Hematopoietic multipotent progenitor cell treated with erythropoietin and hydrocortisone succinate and interleukin-3 and kit ligand, for 4 days (in vitro differentiated cells): ENCODE data around the gene PI4K2A.
A peak's percentile ranks its signal among the peaks of the same experiment; 100 is the strongest.
"Not testable (repeated sequence)": the region's sequence is repeated elsewhere in the genome, so short reads cannot be mapped to it uniquely, and the experiment has no call there.

Experiments used
- DNase-seq: peaks from one replicate; pipeline ENCODE4 v3.0.0-alpha.2; 2015

Gene PI4K2A

DNA sequence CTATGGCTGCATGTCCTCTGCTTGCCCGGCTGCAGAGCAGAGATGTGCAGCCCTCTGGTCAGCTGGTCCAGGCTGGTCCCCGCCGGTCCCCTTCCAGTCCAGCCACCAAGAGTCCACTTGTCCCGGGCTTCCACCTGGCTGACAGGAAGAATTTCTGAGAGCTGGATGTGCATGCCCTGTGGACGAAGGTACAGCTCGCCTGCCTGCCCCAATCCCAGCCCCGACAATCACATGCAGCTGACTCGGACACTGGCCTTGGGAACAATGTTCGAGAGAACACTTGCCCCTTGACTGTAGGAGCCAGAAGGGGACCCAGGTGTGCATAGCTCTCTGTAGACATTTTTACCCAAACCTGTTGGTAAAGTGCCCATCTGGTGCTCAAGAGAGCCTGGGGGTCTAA, 34.8 kb downstream of the PI4K2A start:
- DNase-seq = no peak

DNA sequence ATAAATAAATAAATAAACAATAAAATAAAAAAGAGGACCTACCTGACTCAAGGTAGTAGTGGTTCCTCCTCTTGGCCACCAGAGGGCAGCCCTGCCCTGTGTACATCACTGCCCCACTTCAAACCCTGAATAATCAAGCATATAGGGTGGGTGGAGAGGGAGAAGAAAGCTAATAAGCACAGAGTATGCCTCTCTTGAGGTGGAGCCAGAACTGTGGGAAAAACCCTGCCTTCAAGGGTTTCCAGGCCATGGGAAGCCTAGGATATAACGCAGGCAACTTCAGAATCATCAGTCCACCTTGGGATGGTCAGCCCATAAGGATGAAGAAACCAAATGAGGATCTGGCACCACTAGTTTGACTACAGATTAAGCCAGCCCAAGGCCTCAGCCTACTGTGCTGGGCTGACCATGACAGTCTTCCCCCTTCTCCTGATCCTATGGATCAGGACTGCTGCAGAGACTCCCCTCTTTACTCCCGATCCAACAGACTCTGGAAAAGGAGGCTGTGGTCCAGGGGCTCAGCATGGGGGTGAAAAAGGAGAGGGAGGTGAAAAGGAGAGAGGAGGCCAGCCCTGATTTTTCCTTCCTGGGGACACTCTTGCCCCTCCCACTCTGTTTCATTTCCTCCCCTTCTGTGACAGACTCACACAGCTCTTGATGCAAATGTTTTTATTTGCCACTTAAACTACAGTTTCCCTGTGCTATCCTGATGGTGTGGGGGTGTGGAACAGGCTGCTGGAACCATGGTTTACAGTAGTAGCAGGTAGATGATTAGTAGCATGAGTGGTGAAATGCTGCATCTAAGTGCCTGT, 36.5 kb downstream of the PI4K2A start:
- peak; percentile 77 for DNase-seq

DNA sequence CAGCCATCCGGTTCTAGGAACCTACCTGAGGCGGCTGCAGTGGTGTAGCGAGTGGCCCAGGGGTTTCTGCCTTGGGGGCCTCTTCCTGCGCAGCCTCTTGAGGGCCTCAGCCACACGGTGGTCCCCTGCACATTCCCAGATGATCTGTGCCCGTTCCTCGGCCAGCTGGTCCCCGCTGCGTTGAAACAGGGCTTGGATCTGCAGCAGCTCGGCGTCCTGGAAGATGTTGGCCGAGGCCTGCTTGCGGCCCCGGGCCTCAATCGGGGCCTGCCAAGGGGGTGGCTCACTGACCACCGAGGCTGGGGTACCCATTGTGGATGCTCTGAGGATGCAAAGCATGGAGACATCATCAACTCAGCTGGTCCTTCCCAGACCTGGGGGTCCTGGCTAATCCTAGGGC, 39.1 kb downstream of the PI4K2A start:
- DNase-seq = no peak

DNA sequence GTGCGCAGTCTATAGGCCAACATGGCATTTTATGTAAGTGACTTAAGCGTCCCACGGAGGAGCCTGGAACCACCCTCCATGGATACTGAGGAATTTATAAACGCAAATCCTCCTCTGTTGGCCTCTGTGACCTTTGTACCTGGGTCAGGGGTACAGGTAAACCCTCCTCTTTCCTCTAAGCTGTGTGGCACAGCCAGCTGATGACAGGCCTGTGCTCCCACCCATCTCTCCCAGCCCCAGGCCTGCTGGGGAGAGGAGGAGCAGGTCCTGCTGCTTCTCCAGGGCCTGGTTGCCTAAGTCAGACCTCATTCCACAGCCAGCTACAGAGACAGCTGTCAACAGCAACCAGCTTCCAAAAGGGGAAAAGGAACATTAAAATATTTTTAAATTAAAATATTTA, 41.6 kb downstream of the PI4K2A start:
- no peak for DNase-seq

DNA sequence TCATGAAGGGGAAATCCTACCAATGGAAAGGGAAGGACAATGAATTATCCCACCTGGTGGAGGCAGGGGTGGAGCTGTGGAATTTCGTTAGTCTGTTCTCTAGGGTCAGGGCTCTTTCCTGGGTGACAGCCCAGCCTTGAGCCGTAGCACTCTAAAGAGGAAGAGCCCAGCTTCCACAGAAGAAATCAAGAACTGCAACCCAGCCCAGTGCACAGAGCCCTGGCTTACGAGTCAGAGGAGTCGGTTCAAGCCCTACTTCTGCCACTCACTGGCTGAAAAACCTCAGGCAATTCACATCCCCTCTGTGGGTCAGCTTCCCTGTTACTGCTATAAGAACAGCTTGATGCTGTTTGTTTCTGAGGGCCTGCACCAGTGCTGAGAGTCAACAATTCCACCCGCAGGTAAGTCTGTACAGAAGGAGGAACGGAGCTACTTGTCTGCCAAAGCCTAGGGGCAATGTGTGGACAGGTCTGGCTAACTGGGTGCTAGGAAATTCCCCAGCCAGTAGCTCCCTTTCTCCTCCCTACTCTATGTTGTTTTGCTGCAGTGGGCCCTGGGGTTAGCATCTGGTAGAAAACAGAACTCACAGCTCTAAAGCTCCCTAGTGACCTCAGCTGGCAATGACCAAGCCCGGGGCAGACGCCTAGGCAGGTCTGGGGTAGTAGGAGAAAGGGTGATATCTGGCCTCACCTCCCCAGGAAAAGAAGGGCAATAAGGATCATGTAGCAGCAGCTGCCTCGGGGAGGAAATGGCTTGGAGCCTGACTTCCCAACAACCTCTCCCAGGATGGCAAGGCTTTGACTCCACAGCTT, 43.3 kb downstream of the PI4K2A start:
- DNase-seq = no peak

DNA sequence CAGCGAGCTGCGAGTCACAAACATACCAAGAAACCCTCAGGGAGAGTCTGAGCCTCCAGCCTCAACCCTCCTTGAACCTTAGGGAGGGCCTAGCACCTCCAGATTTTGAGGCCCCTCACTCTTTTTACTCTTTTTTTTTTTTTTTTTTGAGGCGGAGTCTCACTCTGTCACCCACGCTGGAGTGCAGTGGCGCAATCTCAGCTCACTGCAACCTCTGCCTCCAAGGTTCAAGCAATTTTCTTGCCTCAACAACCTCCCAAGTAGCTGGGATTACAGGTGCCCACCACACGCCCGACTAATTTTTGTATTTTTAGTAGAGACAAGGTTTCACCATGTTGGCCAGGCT, 43.9 kb downstream of the PI4K2A start:
- not testable (repeated sequence) for DNase-seq

DNA sequence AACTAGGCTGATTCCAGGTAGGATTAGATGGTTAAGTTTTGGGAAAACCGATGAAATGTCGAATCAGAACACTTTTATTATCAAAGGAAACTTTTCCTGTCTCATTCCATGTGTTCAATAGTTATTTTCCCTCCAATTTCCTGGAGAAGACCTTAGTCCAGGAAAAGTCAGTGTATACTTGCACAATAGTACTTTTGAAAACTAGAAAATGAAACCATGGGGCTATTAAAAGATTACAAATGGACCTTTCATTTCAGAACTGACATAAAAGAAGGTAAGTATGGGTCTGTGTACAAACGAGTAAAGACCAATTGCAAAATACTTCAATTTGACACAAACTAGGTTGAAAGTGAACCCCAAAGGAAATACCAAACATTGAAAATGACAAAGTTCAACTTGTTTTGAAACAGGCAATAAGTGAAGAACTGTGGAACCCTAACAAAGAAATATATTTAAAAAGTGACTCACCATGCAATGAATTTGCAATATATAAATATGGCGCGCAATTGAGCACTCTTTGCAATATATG, 44.5 kb downstream of the PI4K2A start:
- no peak for DNase-seq

DNA sequence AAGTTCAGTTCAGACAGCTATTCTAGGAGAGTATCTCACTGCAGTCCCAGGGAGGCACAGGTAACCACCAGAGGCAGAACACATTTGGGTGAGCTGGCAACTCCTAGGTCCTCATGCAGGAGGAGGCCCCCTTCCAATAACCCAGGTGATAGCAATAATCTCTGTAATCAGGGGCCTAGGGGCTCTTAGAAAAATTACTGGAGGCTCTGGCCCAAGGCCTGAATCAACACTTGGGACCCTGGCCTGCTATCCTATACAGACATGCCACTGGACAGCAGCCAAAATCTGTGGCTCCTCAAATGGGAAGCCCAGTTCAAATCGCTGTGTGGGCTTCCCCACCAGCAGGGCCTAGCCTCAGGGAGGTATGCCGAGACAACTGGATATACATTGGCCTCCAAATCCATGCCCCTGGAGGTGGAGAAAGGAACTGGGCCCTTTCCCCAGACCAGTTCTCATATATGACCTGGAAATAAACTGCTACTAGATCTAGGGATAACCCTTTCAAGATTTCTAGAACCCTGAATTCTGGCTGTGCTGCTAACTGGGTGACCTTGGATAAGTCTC, 45.0 kb downstream of the PI4K2A start:
- peak; percentile 46 for DNase-seq

DNA sequence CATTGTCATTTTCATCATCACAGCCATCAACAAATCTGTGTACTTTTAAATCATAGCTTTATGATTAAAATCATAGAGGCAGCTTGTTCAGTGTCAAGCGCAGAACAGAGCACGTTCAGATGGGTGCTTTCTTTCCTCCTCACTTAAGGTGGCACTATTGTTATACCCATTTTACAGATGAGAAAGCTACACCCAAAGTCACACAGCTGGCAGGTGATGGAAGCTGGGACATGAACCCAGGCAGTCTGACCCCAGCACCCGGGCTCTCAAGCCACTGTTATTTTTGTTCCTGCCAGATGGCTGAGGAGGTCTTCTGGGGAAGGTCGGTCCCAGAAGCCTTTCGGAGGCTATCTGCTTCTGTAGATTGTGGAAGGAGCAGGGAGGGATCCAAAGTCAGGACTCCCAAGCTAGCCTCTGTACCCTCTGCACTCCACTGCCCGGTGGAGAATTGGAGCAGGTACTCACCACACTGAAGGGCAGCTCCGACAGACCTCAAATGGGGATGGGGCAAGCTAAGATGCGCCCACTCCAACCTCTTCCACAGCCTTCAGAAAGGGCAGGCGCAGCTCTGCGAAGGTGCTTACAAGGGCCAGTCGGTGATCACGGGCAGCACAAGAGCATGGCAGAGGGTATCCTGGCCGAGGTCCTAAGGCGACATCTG, 46.0 kb downstream of the PI4K2A start:
- peak; percentile 51 for DNase-seq

DNA sequence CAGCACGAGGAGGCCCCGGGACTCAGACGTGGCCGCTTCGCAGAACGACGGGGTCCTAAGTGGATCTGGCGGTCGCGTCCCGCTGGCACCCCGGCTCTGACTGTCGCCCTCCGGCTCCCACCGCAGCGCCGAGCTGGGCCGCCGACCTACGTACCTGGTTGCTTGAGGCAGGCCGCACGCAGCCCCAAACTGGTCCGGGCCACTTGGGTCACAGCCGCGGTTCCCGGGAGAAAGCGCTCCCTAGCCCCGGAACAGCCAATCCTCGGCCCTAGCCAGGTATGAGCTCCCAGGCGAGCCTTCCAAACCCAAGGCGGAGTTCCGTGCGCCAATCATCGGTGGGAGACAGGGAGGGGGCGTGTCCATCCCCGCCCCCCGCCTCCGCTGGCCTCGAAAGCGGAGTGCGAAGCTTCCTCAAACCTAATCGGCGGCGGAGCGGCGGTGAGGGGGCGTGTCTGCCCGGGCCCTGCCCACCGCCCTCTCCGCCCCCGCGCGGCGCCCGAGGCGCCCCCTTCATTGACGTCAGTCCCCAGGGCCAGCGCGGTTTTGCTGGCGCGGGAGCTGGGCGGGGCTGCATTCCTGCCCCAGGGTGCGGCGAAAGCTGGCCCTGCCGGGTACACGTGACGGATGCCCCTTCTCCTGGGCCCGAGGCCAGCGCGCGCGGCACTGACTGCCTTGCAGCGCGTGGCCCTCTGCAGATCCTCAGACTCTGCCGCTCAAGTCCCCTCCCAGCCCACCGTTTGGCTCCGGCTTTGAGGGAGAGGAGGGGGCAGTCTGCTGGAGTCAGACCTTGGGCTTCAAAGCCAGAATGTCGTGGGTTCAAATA, 46.7 kb downstream of the PI4K2A start, which contains the start of gene AVPI1:
TSS of gene AVPI1 (minus strand) at position 280 of the 823 bp plus-strand sequence. CDS start 7,336 bp downstream, outside the sequence.
- DNase-seq = peak; percentile 98

DNA sequence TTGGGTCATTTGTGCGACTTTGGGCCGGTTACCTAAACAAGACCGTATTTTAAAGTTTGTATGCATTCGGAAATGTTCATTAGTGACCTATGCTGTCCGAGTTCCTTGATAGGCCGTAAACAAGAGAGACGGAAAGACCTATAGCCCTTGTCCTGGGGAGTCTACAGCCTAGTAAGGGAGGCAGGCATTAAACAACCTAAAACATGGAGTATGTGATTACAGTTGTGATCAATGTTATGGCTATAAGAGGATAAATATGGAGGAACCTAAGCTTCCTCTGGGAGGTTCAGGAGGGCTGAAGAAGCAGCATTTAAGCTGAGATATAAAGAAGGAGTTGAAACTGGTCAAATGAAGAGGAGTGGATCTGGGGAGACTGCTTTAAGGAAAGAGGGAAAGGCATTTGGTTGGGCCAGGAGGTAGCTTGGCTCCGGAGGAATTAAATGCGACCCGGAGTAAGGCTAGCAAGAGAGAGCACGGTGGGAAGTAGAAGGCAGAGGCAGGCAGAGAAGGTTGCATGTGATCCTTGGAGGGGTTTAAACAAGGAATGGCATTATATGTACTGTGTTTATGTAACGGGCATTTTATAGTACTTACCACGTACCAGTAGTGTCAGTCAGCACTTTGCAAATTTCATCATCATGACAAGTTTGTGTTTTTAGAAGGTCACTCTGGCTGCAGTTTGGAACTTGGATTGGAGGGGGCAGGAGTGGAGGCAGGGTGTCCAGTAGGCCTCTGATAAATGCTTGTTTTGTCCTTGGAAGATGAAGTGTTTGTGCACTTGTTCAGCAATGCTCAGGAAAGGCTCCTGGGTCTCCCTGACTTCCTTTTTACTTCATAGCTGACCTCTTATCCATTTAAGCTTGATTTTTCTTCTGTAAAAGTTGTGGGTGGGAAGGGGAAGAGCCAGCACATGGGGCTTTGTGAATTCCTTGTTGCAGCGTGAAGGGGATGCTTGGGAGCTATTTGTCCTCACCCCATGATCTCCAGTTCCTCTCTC, 47.6 kb downstream of the PI4K2A start:
- no peak for DNase-seq

DNA sequence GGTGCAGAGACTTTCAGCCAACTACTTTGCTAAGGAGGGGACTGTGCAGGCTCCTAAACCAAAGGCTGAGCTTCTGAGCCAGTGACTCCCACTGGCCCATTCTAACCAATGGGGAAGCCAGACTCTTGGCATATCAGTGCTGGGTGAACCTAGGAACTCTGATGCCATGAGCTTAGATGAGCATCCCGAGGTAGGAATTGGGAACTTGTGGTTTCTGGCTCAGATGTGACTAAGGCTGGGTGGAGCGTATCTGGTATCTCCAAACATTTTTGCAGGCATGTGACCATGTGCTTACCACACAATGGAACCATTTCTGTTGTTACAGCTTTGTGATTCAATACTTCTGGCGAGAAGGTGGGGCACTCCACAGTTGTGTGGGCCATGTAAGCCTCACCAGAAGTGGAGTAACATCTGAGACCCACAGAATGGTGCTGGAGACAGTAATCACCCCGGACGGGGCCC, 49.1 kb downstream of the PI4K2A start:
- DNase-seq = peak; percentile 74

DNA sequence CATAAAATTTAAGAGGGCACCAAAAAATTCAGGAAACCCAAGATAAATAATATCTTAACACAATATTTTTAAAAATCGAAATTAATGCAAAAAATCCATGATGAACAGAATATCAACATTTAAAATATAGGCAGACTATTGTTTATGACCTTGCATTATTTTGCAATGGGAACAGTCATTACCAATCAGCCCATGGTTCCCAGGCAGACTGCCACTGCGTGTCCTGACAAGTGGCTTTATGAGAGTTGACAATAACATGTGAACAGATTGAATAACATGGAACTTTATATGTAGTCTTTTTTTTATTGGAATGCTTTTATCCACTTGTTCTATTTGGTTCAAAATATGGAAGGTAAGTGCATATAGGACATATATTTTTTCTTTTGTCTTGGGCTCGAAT, 49.7 kb downstream of the PI4K2A start:
- DNase-seq = no peak

DNA sequence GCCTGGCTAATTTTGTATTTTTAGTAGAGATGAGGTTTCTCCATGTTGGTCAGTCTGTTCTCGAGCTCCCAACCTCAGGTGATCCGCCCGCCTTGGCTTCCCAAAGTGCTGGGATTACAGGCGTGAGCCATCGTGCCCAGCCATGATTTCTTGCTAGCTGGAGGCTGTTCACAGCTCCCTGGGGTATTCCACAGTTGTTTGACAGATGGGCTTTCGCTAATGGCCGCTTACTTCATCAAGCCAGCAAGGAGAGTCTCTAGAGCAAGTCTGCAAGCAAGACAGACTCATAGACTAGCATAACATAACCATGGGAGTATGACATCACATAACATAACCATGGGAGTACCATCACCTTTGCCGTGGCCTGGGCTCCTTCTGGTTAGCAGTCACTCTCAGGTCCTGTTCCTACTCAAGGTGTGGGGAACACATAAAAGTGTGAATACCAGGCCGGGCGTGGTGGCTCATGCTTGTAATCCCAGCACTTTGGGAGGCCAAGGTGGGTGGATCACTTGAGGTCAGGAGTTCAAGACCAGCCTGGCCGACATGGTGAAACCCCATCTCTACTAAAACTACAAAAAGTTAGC, 57.7 kb downstream of the PI4K2A start:
- not testable (repeated sequence) for DNase-seq

DNA sequence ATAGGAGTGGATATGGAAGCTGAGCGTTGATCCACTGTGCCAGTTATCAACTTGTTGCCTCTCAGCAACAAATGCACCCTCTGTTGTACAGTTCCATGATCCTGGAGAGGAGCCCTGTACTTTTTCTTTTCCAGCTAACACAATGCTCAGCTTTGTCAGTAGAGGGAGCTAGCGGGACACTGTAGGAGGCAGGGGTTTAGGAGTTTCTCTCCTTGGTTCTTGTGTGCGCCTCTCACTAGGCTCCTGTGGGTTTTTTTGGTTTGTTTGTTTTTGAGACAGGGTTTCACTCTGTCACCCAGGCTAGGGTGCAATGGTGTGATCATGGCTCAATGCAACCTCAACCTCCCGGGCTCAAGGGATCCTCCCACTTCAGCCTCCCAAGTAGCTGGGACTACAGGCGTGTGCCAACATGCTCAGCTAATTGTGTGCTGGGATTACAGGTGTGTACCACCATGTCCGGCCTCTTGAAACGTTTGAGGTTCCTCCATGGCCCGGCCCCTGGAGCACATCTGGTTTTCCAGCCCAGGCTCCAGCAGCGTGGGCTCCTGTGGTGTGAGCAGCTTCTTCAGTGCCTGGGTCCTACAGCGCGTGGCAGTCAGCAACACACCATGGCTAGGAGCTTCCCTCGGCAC, 61.1 kb downstream of the PI4K2A start:
- DNase-seq = peak; percentile 90

DNA sequence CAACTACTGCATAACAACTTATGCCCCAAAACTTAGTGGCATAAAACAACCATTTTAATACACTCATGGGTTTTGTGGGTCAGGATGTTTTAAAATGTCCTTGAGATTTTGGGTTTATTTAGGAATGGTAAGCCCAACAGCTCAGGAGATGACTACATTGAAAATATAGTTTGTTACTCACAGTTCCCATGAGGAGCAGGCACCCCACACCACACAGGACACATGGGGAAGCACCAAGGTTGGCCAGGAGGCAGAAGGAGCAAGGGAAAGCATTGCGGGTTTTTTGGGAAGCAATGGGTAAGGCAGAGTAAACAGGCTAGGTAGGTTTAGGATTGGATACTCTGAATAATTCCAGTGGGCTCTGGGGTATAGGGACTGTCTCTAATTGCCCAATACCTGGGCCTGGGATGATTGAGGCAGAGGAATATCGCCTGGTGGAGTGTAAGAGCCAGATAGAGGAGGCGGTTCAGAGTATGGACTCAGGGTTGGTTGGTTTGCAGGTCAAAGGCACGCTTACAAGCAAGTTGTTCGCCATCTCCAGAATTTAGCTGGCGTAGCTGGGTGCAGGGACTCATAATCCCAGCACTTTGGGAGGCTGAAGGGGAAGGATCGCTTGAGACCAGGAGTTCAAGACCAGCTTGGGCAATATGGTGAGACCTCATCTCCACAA, 63.1 kb downstream of the PI4K2A start:
- DNase-seq = no peak

DNA sequence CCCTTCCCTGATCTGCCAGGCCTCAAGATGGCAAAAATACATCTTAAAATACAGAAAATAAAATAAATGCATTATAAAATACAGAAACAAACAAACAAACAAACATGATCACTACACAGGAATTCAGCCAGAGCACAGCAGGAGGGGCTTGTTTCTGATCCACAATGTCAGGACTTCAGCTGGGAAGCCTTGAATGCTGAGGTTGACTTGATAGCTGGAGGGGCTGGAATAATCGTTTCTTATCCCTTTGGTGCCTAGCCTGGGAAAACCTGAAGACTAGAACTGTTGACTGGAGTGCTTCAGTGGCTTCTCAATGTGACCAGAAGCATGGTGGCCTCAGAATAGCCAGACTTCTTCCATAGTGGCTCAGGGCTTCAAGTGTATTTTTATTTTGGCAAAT, 63.9 kb downstream of the PI4K2A start:
- no peak for DNase-seq

DNA sequence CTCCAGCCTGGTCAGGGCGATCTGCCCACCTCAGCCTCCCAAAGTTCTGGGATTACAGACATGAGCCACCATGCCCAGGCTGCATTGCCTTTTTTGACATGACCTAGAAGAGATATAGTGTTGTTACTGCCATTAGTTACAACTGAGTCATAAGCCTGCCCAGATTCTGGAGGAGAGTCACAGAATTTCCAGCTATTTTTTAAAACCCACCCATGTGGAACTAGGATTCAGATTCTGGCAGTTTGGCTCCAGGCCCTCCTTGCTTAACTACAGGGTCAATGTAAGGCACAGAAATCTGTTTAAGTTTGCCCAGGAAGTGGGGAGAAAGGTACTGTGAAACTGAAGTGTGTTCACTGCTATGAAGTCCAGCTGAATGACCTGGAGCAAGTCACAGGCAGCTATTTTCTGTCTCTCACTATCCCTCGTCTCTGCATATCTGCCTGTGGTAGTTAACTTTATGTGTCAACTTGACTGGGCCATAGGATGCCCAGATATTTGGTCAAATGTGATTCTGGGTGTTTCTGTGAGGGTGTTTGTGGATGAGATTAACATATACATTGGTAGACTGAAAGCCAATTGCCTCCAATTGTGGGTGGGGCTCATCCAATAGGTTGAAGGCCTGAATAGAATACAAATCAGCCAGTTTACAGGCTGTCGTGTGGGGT, 64.7 kb downstream of the PI4K2A start:
- DNase-seq = no peak
